ENCODE results near the gene ADGRG6. TPM values are rescaled to one million over a fixed set of nuclear protein-coding genes. Genes with fewer than 3 reads are reported as not detected.

ADGRG6 gene
- total RNA-seq, 4 donors from 2014 or later, result 56.6 to 147 (median 69.1) TPM

- no peak for TF ChIP-seq EP300 (IDR thresholded peaks at IDR 0.05)
- TF ChIP-seq POLR2AphosphoS5 (IDR thresholded peaks at IDR 0.05), result no peak
- TF ChIP-seq POLR2A (IDR thresholded peaks at IDR 0.05), result no peak
- TF ChIP-seq CTCF (IDR thresholded peaks at IDR 0.05), result no peak
- WGBS, result 83% methylated on average over 3 of the region's 3 CpGs
- Histone ChIP-seq H3K36me3 (no peaks in the 10 kb centered on the region), H3K27me3 (no peaks in the 10 kb centered on the region), H3K4me3 (no peak overlapping the region), H3K4me1 (no peaks in the 10 kb centered on the region), H3K9me3 (no peaks in the 10 kb centered on the region), H3K27ac (no peak overlapping the region)
- DNase-seq (ENCODE audit: low spot score in 2 of 2), result no peak
These were observed 104.3 kb downstream of the ADGRG6 start for GRCh38 chr6:142406131-142406530.

- WGBS, result 83% methylated on average over 3 of the region's 3 CpGs
- TF ChIP-seq EP300 (IDR thresholded peaks at IDR 0.05) (no peak), POLR2A (IDR thresholded peaks at IDR 0.05) (no peak), POLR2AphosphoS5 (IDR thresholded peaks at IDR 0.05) (no peak), CTCF (IDR thresholded peaks at IDR 0.05) (no peak)
- no peaks in the 10 kb centered on the region for H3K27me3 ChIP-seq
These were observed 106.0 kb downstream of the ADGRG6 start for GRCh38 chr6:142407685-142408273.

GRCh38 chr6:142408409-142408808 is 106.6 kb downstream of the ADGRG6 start:
- no peaks in the 10 kb centered on the region for H3K27me3 ChIP-seq
- DNase-seq (ENCODE audit: low spot score in 2 of 2), result no peak
- no peaks in the 10 kb centered on the region for H3K9me3 ChIP-seq
- H3K27ac ChIP-seq, result no peak overlapping the region
- H3K4me1 ChIP-seq, result peaks cover 6% of the 10 kb centered on the region
- H3K36me3 ChIP-seq, result no peaks in the 10 kb centered on the region
- TF ChIP-seq POLR2AphosphoS5 (IDR thresholded peaks at IDR 0.05) (no peak), CTCF (IDR thresholded peaks at IDR 0.05) (no peak), EP300 (IDR thresholded peaks at IDR 0.05) (no peak), POLR2A (IDR thresholded peaks at IDR 0.05) (no peak)
- no peak overlapping the region for H3K4me3 ChIP-seq

More at GRCh38 chr6:142407685-142408273, 106.0 kb downstream of the ADGRG6 start:
- H3K27ac ChIP-seq, result no peak overlapping the region
- no peak overlapping the region for H3K4me3 ChIP-seq
- DNase-seq (ENCODE audit: low spot score in 2 of 2), result no peak
- no peaks in the 10 kb centered on the region for H3K36me3 ChIP-seq
- no peaks in the 10 kb centered on the region for H3K4me1 ChIP-seq
- no peaks in the 10 kb centered on the region for H3K9me3 ChIP-seq

GRCh38 chr6:142409794-142410193 is 108.0 kb downstream of the ADGRG6 start:
- Histone ChIP-seq H3K4me3 (no peak overlapping the region), H3K36me3 (no peaks in the 10 kb centered on the region), H3K27ac (no peak overlapping the region), H3K4me1 (peaks cover 7% of the 10 kb centered on the region), H3K27me3 (no peaks in the 10 kb centered on the region), H3K9me3 (no peaks in the 10 kb centered on the region)
- DNase-seq (ENCODE audit: low spot score in 2 of 2), result no peak
- TF ChIP-seq CTCF (IDR thresholded peaks at IDR 0.05) (no peak), EP300 (IDR thresholded peaks at IDR 0.05) (no peak), POLR2A (IDR thresholded peaks at IDR 0.05) (no peak), POLR2AphosphoS5 (IDR thresholded peaks at IDR 0.05) (no peak)
- 84% methylated on average over 1 of the region's 1 CpG for WGBS

- DNase-seq (ENCODE audit: low spot score in 2 of 2), result no peak
- H3K27ac ChIP-seq, result no peak overlapping the region
- 84% methylated on average over 2 of the region's 2 CpGs for WGBS
- no peaks in the 10 kb centered on the region for H3K27me3 ChIP-seq
- no peaks in the 10 kb centered on the region for H3K9me3 ChIP-seq
- H3K36me3 ChIP-seq, result no peaks in the 10 kb centered on the region
- TF ChIP-seq POLR2AphosphoS5 (IDR thresholded peaks at IDR 0.05) (no peak), POLR2A (IDR thresholded peaks at IDR 0.05) (no peak), CTCF (IDR thresholded peaks at IDR 0.05) (no peak), EP300 (IDR thresholded peaks at IDR 0.05) (no peak)
- H3K4me3 ChIP-seq, result no peak overlapping the region
- peaks cover 7% of the 10 kb centered on the region for H3K4me1 ChIP-seq
These were observed 109.3 kb downstream of the ADGRG6 start for GRCh38 chr6:142411145-142411544.

Data from suprapubic skin (tissue), 4 donors.